Caco-2 (cell line): Measurements from ENCODE around the gene IL1A. TPM values are rescaled to one million over a fixed set of nuclear protein-coding genes. Genes with fewer than 3 reads are reported as not detected.

ENCODE experiments used
- BruUV-seq: library from RNA; stranded (reverse); fragments of 400-500 nt; replicated peaks from 2 replicates; lab custom pipeline; 2021; lab: Mats Ljungman, UMichigan
- CTCF ChIA-PET: fragments of 300-600 bp; sonication (Branson Sonifier 250); formaldehyde crosslinking; loops from one replicate; lab custom pipeline; 2022; ENCODE audit warnings: antibody characterized with exemption; lab: Charles Lee
- POLR2A ChIA-PET: fragments of 300-600 bp; sonication (Branson Sonifier 250); formaldehyde crosslinking; loops from one replicate; lab custom pipeline; 2022; ENCODE audit warnings: antibody characterized with exemption; lab: Charles Lee
- DNase-seq, 2 experiments: peaks; one replicate each; pipeline versions ENCODE4 v3.0.0 to v3.0.0-alpha.2; 2020 to 2022
- H3K27me3 ChIP-seq: replicated peaks from 2 replicates; pipeline ENCODE4 v1.6.0; 2011; ENCODE audit warnings: low read length; ENCODE audit not compliant: control insufficient read depth, insufficient read depth
- H3K36me3 ChIP-seq: 2 replicates; pipeline ENCODE4 v1.5.1; 2011; ENCODE audit warnings: low read length; ENCODE audit not compliant: control insufficient read depth, insufficient read depth
- H3K4me1 ChIP-seq: fragments of 250-450 bp; sonication (Bioruptor Pico); 2 replicates; pipeline ENCODE4 v1.5.1; 2020; ENCODE audit warnings: mild to moderate bottlenecking
- H3K4me3 ChIP-seq: 2 replicates; pipeline ENCODE4 v1.5.1; 2011; ENCODE audit warnings: low read depth, mild to moderate bottlenecking, control low read depth, low read length
- H3K9me3 ChIP-seq: fragments of 250-450 bp; sonication (Bioruptor Pico); 2 replicates; pipeline ENCODE4 v1.5.1; 2020; ENCODE audit warnings: mild to moderate bottlenecking, moderate library complexity
- H3K27ac Mint-ChIP-seq: one replicate; pipeline ENCODE4 v1.8.0; 2022; ENCODE audit warnings: mixed read lengths; ENCODE audit not compliant: unreplicated experiment
- H3K27me3 Mint-ChIP-seq: one replicate; pipeline ENCODE4 v1.8.0; 2022; ENCODE audit warnings: mixed read lengths; ENCODE audit not compliant: insufficient read depth, unreplicated experiment
- H3K36me3 Mint-ChIP-seq: one replicate; pipeline ENCODE4 v1.8.0; 2022; ENCODE audit warnings: mild to moderate bottlenecking, mixed read lengths; ENCODE audit not compliant: insufficient read depth, unreplicated experiment
- H3K4me1 Mint-ChIP-seq: one replicate; pipeline ENCODE4 v1.8.0; 2022; ENCODE audit warnings: low read depth, mixed read lengths; ENCODE audit not compliant: unreplicated experiment
- H3K4me3 Mint-ChIP-seq: one replicate; pipeline ENCODE4 v1.8.0; 2022; ENCODE audit warnings: mild to moderate bottlenecking, moderate library complexity, mixed read lengths; ENCODE audit not compliant: unreplicated experiment
- H3K9me3 Mint-ChIP-seq: one replicate; pipeline ENCODE4 v1.8.0; 2022; ENCODE audit warnings: mixed read lengths; ENCODE audit not compliant: unreplicated experiment
- CTCF ChIP-seq, 2 experiments: fragments of 200-600 bp in 1 of 2; IDR thresholded peaks; 1 replicate in 1 of 2; 2 replicates in 1 of 2; pipeline versions ENCODE4 v1.5.1 to v1.8.0; 2011 to 2022; ENCODE audit warnings: antibody characterized with exemption in 1 of 2, control low read depth in 1 of 2, inconsistent platforms in 1 of 2, low read depth in 1 of 2, low read length in 1 of 2, mild to moderate bottlenecking in 1 of 2, moderate library complexity in 1 of 2; ENCODE audit not compliant: insufficient read depth in 1 of 2, severe bottlenecking in 1 of 2, unreplicated experiment in 1 of 2
- intact Hi-C: fragments of 100-400 bp; cut with micrococcal nuclease; formaldehyde crosslinking; loops from one replicate; pipeline ENCODE4 v1.10.0; 2022; ENCODE audit not compliant: unreplicated experiment
- total RNA-seq: library from RNA; stranded (reverse); gene quantifications from 2 replicates; pipeline ENCODE4 v1.2.3, GENCODE V29; 2022

The IL1A gene
- total RNA-seq, 1 experiment from 2014 or later = not detected

DNA sequence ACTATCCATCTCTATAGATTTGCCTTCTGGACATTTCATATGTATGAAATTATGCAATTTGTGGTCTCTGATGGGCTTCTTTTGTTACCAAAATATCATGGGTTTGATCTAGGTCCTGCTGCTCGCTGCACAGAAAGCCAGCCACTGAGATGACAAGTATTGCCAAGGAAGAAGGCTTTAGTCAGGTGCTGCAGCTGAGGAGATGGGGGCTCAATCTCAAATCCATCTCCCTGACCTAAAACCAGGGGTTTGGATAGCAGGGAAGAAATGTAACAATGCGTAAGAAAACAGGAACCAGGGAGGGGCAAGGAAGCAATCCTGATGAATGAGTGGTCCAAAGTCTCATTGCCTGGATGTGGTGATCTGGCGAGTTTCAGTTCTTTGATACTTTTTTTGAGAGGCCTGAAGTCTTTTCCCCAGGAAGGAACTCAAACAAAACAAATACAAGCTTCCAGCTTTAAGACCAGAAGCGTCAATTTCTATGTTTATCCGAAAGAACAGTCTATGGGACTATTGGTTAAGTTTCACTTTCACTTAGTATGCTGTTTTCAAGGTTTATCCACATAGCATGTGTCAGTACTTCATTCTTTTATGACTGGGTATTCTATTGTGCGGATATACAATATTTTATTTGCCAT is 16.5 kb downstream of the IL1A start:
- peaks cover 8% of the 10 kb centered on the region for H3K36me3 Mint-ChIP-seq
- POLR2A ChIA-PET = no interaction called here
- no peaks in the 10 kb centered on the region for H3K9me3 Mint-ChIP-seq
- H3K4me3 Mint-ChIP-seq = no peak overlapping the region
- no peaks in the 10 kb centered on the region for H3K27me3 ChIP-seq
- no peaks in the 10 kb centered on the region for H3K9me3 ChIP-seq
- CTCF ChIA-PET = no interaction called here
- no peak for TF ChIP-seq CTCF (IDR thresholded peaks at IDR 0.05; ENCODE audit: insufficient read depth in 1 of 2, low read depth in 1 of 2, low read length in 1 of 2, severe bottlenecking in 1 of 2, unreplicated experiment in 1 of 2)
- no peak for DNase-seq
- intact Hi-C loops = no loop called here
- H3K27ac Mint-ChIP-seq = no peak overlapping the region
- 0 out of 2 replicates have a peak, but pooled peaks cover 4% of the 10 kb centered on the region for H3K4me1 ChIP-seq
- no peaks in the 10 kb centered on the region for H3K27me3 Mint-ChIP-seq
- no TSS peak for BruUV-seq
- no peaks in the 10 kb centered on the region for H3K36me3 ChIP-seq
- H3K4me1 Mint-ChIP-seq = peaks cover 19% of the 10 kb centered on the region
- no peak overlapping the region for H3K4me3 ChIP-seq

DNA sequence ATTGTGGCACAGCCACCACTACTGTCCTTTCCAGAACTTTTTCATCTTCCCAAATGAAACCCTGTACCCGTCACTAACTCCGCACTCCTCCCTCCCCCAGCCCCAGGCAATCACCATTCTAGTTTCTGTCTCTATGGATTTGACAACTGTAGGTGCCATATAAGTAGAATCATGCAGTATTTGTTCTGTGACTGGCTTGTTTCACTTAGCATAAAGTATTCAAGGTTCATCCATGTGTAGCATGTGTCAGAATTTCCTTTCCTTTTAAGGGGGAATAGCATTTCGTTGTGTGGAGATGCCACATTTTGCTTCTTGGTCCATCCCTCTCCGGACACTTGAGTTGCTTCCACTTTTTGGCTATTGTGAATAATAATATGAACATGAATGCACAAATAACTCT is 19.0 kb downstream of the IL1A start:
- POLR2A ChIA-PET = no interaction called here
- H3K4me1 ChIP-seq = peaks cover 15% of the 10 kb centered on the region
- H3K4me1 Mint-ChIP-seq = peaks cover 28% of the 10 kb centered on the region

More for the DNA sequence above, 19.0 kb downstream of the IL1A start:
- TSS peak; percentile 59 for BruUV-seq
- CTCF ChIA-PET = interaction anchor here (1.0 to 1.1 kb wide), 2 partner anchors 176 to 194 kb away, joined by 3 to 4 read pairs; no protein-coding TSS in a partner anchor
- no peaks in the 10 kb centered on the region for H3K36me3 ChIP-seq
- no peaks in the 10 kb centered on the region for H3K9me3 ChIP-seq
- H3K27me3 ChIP-seq = no peaks in the 10 kb centered on the region
- H3K4me3 Mint-ChIP-seq = peak overlapping the region; percentile 100
- H3K36me3 Mint-ChIP-seq = peaks cover 25% of the 10 kb centered on the region
- H3K4me3 ChIP-seq = peak overlapping the region; percentile 76
- H3K9me3 Mint-ChIP-seq = no peaks in the 10 kb centered on the region
- DNase-seq = no peak
- TF ChIP-seq CTCF (IDR thresholded peaks at IDR 0.05; ENCODE audit: insufficient read depth in 1 of 2, low read depth in 1 of 2, low read length in 1 of 2, severe bottlenecking in 1 of 2, unreplicated experiment in 1 of 2) = no peak
- no peaks in the 10 kb centered on the region for H3K27me3 Mint-ChIP-seq
- peak overlapping the region; percentile 98 for H3K27ac Mint-ChIP-seq
- intact Hi-C loops = no loop called here
